ENCODE measurements around the gene MZF1.

MZF1 gene

DNA sequence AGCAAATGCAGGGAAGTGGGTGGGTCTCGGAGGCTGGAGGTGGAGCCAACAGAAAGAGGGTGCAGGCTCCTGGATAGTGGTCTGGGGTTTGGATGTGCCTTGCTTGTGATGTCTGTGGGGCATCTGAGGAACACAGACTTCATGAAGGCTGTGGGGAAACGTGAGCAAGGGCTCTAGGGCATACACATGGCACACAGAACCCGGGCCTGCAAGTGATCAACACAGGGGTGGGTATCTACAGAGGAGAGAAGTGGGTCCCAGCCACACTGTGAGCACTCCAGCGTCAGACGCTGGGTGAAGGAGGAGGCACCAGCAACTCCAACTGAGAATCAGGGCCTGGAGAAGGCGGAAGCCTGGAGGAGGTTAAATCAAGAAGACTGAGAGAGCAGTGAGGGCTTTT is 9.3 kb downstream of the MZF1 start:
- Histone ChIP-seq H3K4me1 (ENCODE audit: insufficient read depth, low read length) (peaks cover 16% of the 10 kb centered on the region), H3K4me2 (ENCODE audit: insufficient read depth, low read length) (no peak overlapping the region), H3K79me2 (ENCODE audit: insufficient read depth, low read length) (peaks cover 38% of the 10 kb centered on the region), H4K20me1 (ENCODE audit: insufficient read depth, low read length) (0 out of 2 replicates have a peak, but pooled peaks cover 5% of the 10 kb centered on the region), H3K27me3 (ENCODE audit: insufficient read depth, low read length, poor library complexity) (no peaks in the 10 kb centered on the region), H3K9ac (ENCODE audit: low read depth, low read length) (no peak overlapping the region), H3K36me3 (ENCODE audit: insufficient read depth, low read length) (peaks cover 24% of the 10 kb centered on the region), H3K27ac (ENCODE audit: low read length) (no peak overlapping the region), H3K4me3 (ENCODE audit: low read depth in 1 of 2, low read length in 2 of 2) (no peak overlapping the region), H2AFZ (ENCODE audit: low read depth, low read length) (no peak overlapping the region), H3K9me3 (ENCODE audit: insufficient read depth, low read length, severe bottlenecking) (no peaks in the 10 kb centered on the region)
- no peak for DNase-seq
- no peak for ATAC-seq (ENCODE audit: insufficient read depth, low read depth)
- no peak for TF ChIP-seq EZH2 (IDR thresholded peaks at IDR 0.05; ENCODE audit: borderline replicate concordance, low read depth, low read length, severe bottlenecking)
- TF ChIP-seq, protein P1, sequence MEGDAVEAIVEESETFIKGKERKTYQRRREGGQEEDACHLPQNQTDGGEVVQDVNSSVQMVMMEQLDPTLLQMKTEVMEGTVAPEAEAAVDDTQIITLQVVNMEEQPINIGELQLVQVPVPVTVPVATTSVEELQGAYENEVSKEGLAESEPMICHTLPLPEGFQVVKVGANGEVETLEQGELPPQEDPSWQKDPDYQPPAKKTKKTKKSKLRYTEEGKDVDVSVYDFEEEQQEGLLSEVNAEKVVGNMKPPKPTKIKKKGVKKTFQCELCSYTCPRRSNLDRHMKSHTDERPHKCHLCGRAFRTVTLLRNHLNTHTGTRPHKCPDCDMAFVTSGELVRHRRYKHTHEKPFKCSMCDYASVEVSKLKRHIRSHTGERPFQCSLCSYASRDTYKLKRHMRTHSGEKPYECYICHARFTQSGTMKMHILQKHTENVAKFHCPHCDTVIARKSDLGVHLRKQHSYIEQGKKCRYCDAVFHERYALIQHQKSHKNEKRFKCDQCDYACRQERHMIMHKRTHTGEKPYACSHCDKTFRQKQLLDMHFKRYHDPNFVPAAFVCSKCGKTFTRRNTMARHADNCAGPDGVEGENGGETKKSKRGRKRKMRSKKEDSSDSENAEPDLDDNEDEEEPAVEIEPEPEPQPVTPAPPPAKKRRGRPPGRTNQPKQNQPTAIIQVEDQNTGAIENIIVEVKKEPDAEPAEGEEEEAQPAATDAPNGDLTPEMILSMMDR (IDR thresholded peaks at IDR 0.05; ENCODE audit: borderline replicate concordance, extremely low read depth, low read length, poor library complexity, severe bottlenecking), result no peak

GRCh38 chr19:58563034-58563573 is 10.0 kb downstream of the MZF1 start:
- peaks cover 6% of the 10 kb centered on the region; the same call in 1 of the 2 replicates for H4K20me1 ChIP-seq (ENCODE audit: insufficient read depth, low read length)
- no peaks in the 10 kb centered on the region for H3K9me3 ChIP-seq (ENCODE audit: insufficient read depth, low read length, severe bottlenecking)
- no peak overlapping the region for H3K4me3 ChIP-seq (ENCODE audit: low read depth in 1 of 2, low read length in 2 of 2)
- peaks cover 16% of the 10 kb centered on the region for H3K4me1 ChIP-seq (ENCODE audit: insufficient read depth, low read length)
- H3K4me2 ChIP-seq (ENCODE audit: insufficient read depth, low read length), result no peak overlapping the region
- peaks cover 24% of the 10 kb centered on the region for H3K36me3 ChIP-seq (ENCODE audit: insufficient read depth, low read length)
- H3K9ac ChIP-seq (ENCODE audit: low read depth, low read length), result no peak overlapping the region
- peaks cover 43% of the 10 kb centered on the region for H3K79me2 ChIP-seq (ENCODE audit: insufficient read depth, low read length)
- ATAC-seq (ENCODE audit: insufficient read depth, low read depth) (no peak), DNase-seq (no peak)
- no peak for TF ChIP-seq EZH2 (IDR thresholded peaks at IDR 0.05; ENCODE audit: borderline replicate concordance, low read depth, low read length, severe bottlenecking)
- TF ChIP-seq, protein P1 (IDR thresholded peaks at IDR 0.05; ENCODE audit: borderline replicate concordance, extremely low read depth, low read length, poor library complexity, severe bottlenecking), result no peak
- H2AFZ ChIP-seq (ENCODE audit: low read depth, low read length), result no peak overlapping the region
- H3K27ac ChIP-seq (ENCODE audit: low read length), result no peak overlapping the region
- H3K27me3 ChIP-seq (ENCODE audit: insufficient read depth, low read length, poor library complexity), result no peaks in the 10 kb centered on the region

DNA sequence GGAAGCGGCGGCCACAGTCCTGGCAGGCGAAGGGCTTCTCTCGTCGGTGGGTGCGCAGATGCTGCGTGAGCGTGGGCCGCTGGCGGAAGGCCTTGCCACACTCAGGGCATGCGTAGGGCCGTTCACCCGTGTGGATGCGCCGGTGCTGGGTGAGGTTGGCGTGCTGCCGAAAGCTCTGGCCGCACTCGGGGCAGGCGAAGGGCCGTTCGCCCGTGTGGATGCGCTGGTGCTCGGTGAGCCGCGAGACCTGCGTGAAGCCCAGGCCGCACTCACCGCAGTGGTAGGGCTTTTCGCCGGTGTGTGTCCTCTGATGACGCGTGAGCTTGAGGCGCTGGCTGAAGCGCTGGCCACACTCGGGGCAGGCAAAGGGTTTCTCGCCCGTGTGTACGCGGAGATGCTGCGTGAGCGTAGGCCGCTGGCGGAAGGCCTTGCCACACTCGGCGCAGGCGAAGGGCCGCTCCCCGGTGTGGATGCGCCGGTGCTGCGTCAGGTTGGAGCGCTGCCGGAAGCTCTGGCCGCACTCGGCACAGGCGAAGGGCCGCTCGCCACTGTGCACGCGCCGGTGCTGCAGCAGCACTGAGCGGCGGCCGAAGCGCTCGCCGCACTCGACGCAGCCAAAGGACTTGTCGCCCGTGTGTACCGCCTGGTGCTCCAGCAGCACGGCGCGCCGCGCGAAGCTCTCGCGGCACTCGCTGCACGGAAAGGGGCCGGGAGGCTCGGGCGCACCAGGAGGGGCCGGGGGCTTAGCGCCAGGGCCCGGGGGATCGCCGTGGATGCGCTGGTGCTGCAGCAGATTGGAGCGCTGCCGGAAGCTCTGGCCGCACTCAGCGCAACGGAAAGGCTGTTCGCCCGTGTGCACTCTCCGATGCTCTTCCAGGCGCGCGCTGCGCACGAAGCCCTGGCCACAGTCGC is 10.8 kb downstream of the MZF1 start:
- H3K79me2 ChIP-seq (ENCODE audit: insufficient read depth, low read length), result peaks cover 50% of the 10 kb centered on the region
- DNase-seq, result no peak
- H3K9me3 ChIP-seq (ENCODE audit: insufficient read depth, low read length, severe bottlenecking), result no peaks in the 10 kb centered on the region
- H3K27me3 ChIP-seq (ENCODE audit: insufficient read depth, low read length, poor library complexity), result no peaks in the 10 kb centered on the region
- no peak overlapping the region for H2AFZ ChIP-seq (ENCODE audit: low read depth, low read length)
- H3K4me1 ChIP-seq (ENCODE audit: insufficient read depth, low read length), result peaks cover 19% of the 10 kb centered on the region
- peaks cover 10% of the 10 kb centered on the region for H4K20me1 ChIP-seq (ENCODE audit: insufficient read depth, low read length)
- TF ChIP-seq EZH2 (IDR thresholded peaks at IDR 0.05; ENCODE audit: borderline replicate concordance, low read depth, low read length, severe bottlenecking), result no peak
- TF ChIP-seq, protein P1 (IDR thresholded peaks at IDR 0.05; ENCODE audit: borderline replicate concordance, extremely low read depth, low read length, poor library complexity, severe bottlenecking), result no peak
- H3K4me3 ChIP-seq (ENCODE audit: low read depth in 1 of 2, low read length in 2 of 2), result no peak overlapping the region
- peaks cover 24% of the 10 kb centered on the region for H3K36me3 ChIP-seq (ENCODE audit: insufficient read depth, low read length)
- H3K9ac ChIP-seq (ENCODE audit: low read depth, low read length), result no peak overlapping the region
- no peak overlapping the region for H3K4me2 ChIP-seq (ENCODE audit: insufficient read depth, low read length)
- no peak overlapping the region for H3K27ac ChIP-seq (ENCODE audit: low read length)
- ATAC-seq (ENCODE audit: insufficient read depth, low read depth), result no peak
